SU-DHL-6 (cell line): ENCODE measurements around the gene KCNG4.
"Not testable (repeated sequence)": the region's sequence is repeated elsewhere in the genome, so short reads cannot be mapped to it uniquely, and the experiment has no call there.

Experiments
- CTCF ChIP-seq: fragments of 200-600 bp; sonication (generic); IDR thresholded peaks from one replicate; pipeline ENCODE4 v1.5.1; 2017; ENCODE audit warnings: antibody characterized with exemption, mild to moderate bottlenecking, low read length, moderate library complexity; ENCODE audit not compliant: insufficient read depth, poor library complexity, severe bottlenecking
- EZH2phosphoT487 ChIP-seq: fragments of 200-600 bp; sonication (generic), shearing (Covaris generic); conservative IDR thresholded peaks from 2 replicates; pipeline ENCODE4 v1.6.1; 2018; ENCODE audit warnings: mild to moderate bottlenecking, antibody characterized with exemption, low read length, moderate library complexity, mixed read lengths

DNA sequence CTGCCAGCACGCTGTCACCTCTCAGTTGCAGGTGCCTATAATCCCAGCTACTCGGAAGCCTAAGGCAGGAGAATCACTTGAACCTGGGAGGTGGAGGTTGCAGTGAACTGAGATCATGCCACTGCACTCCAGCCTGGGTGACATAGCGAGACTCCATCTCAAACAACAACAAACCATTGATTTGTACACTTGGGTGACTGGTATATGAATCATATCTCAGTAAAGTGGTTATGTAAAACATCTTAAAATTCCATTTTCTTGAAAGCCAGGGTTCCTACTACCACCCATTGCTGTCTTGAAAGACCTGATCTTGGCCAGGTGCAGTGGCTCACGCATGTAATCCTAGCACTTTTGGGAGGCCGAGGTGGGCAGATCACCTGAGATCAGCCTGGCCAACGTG is 34.7 kb downstream of the KCNG4 start:
- TF ChIP-seq CTCF, EZH2phosphoT487: not testable (repeated sequence)
